H1 (cell line): Measurements from ENCODE around the gene TBC1D19. TPM values are rescaled to one million over a fixed set of nuclear protein-coding genes. Genes with fewer than 3 reads are reported as not detected.
A peak's percentile ranks its signal among the peaks of the same experiment; 100 is the strongest.

Source experiments
- CBX8 ChIP-seq: fragments of 300-800, 300-1000 bp; sonication (generic); IDR thresholded peaks from 2 replicates; pipeline ENCODE4 v1.7.1; 2016; ENCODE audit warnings: low read depth, low read length, borderline replicate concordance
- CTBP2 ChIP-seq: IDR thresholded peaks from 2 replicates; pipeline ENCODE4 v1.7.0; 2011; ENCODE audit warnings: borderline replicate concordance, mild to moderate bottlenecking, moderate library complexity, mixed read lengths, low read length; ENCODE audit not compliant: insufficient read depth, insufficient read length
- EGR1 ChIP-seq: IDR thresholded peaks from 2 replicates; pipeline ENCODE4 v1.6.1; 2011; ENCODE audit warnings: low read depth, low read length, borderline replicate concordance
- GTF2F1 ChIP-seq: IDR thresholded peaks from 2 replicates; pipeline ENCODE4 v1.6.1; 2012; ENCODE audit warnings: low read depth, low read length, improper control_type of control experiment, borderline replicate concordance
- JUND ChIP-seq: IDR thresholded peaks from 2 replicates; pipeline ENCODE4 v1.6.1; 2011; ENCODE audit warnings: mild to moderate bottlenecking, improper control_type of control experiment, low read length
- polyA plus RNA-seq, 7 experiments: library from polyadenylated mRNA; depleted of rRNA in 3 of 7; stranded (reverse) in 5 of 7; unstranded in 2 of 7; fragments of >200 nt in 5 of 7; fragments of 200-250 nt in 2 of 7; gene quantifications; 1 replicate in 5 of 7; 2 replicates in 1 of 7; 4 replicates in 1 of 7; pipeline versions ENCODE4 v1.2.1 to v1.2.3, GENCODE V29; 2011 to 2013; ENCODE audit warnings: missing spikeins in 2 of 7, mixed read lengths in 2 of 7
- total RNA-seq: library from RNA; stranded (reverse); fragmentation: NEBNext Ultra II Directional; extraction: Animal tissue kit (Norgen Biotek cat#: 25700); gene quantifications from 2 replicates; pipeline ENCODE4 v1.2.1, GENCODE V29; 2021

Gene TBC1D19
- total and polyA plus RNA-seq, 2 of the 8 experiments (the other 6 are each of a cell fraction or from before 2014, with no cell fraction given): 1.9 to 3.5 TPM

- TF ChIP-seq GTF2F1 (no peak), CBX8 (no peak), JUND (peak; percentile 13; the same call in 1 of the 2 replicates), EGR1 (no peak), CTBP2 (no peak)
Observed at GRCh38 chr4:26787461-26788340, 203.8 kb downstream of the TBC1D19 start (continued).
